Loucy (cell line): ENCODE results near the gene GFRA1.

Experiments used
- H2AFZ ChIP-seq: fragments of 200-600 bp; sonication (generic); 2 replicates; pipeline ENCODE4 v1.6.0; 2016; ENCODE audit warnings: antibody characterized with exemption, mild to moderate bottlenecking, low read length, moderate library complexity
- H3F3A ChIP-seq: fragments of 200-600 bp; 2 replicates; pipeline ENCODE4 v1.6.0; 2016; ENCODE audit warnings: antibody characterized with exemption, low read depth, mild to moderate bottlenecking
- H3K27me3 ChIP-seq: fragments of 200-600 bp; sonication (generic); 2 replicates; pipeline ENCODE4 v1.6.1; 2014; ENCODE audit warnings: low read length, mild to moderate bottlenecking; ENCODE audit not compliant: insufficient read depth, poor library complexity, severe bottlenecking
- H3K36me3 ChIP-seq: fragments of 200-600 bp; sonication (generic); 2 replicates; pipeline ENCODE4 v1.6.1; 2016; ENCODE audit warnings: low read length; ENCODE audit not compliant: insufficient read depth
- H3K4me1 ChIP-seq: fragments of 200-600 bp; sonication (generic); 2 replicates; pipeline ENCODE4 v1.5.1; 2014; ENCODE audit warnings: low read length, mild to moderate bottlenecking; ENCODE audit not compliant: insufficient read depth, poor library complexity, severe bottlenecking
- H3K4me2 ChIP-seq: fragments of 200-600 bp; sonication (generic); 2 replicates; pipeline ENCODE4 v1.6.0; 2014; ENCODE audit warnings: antibody characterized with exemption, low read length, low read depth, mild to moderate bottlenecking; ENCODE audit not compliant: poor library complexity, severe bottlenecking
- H3K4me3 ChIP-seq: fragments of 200-600 bp; sonication (generic); 2 replicates; pipeline ENCODE4 v1.5.1; 2014; ENCODE audit warnings: low read length, mild to moderate bottlenecking, mixed read lengths; ENCODE audit not compliant: poor library complexity, severe bottlenecking
- H3K79me2 ChIP-seq: fragments of 200-600 bp; sonication (generic); 2 replicates; pipeline ENCODE4 v1.6.1; 2014; ENCODE audit warnings: low read length; ENCODE audit not compliant: insufficient read depth
- H3K9ac ChIP-seq: fragments of 200-600 bp; sonication (generic); 2 replicates; pipeline ENCODE4 v1.6.0; 2014; ENCODE audit warnings: mild to moderate bottlenecking, low read depth, low read length, moderate library complexity; ENCODE audit not compliant: poor library complexity, severe bottlenecking
- H3K9me2 ChIP-seq: fragments of 200-600 bp; sonication (generic); replicated peaks from 2 replicates; pipeline ENCODE4 v1.6.1; 2016; ENCODE audit warnings: low read depth, low read length, mixed read lengths
- H3K9me3 ChIP-seq: fragments of 200-600 bp; sonication (generic); 2 replicates; pipeline ENCODE4 v1.6.1; 2014; ENCODE audit warnings: mild to moderate bottlenecking, antibody characterized with exemption, low read length, low read depth; ENCODE audit not compliant: insufficient read depth
- H4K20me1 ChIP-seq: fragments of 200-600 bp; sonication (generic); 2 replicates; pipeline ENCODE4 v1.6.0; 2014; ENCODE audit warnings: antibody characterized with exemption, low read length, mild to moderate bottlenecking; ENCODE audit not compliant: insufficient read depth, poor library complexity, severe bottlenecking
- EZH2phosphoT487 ChIP-seq: fragments of 200-600 bp; IDR thresholded peaks from 2 replicates; pipeline ENCODE4 v1.6.1; 2018; ENCODE audit warnings: antibody characterized with exemption, mild to moderate bottlenecking, moderate library complexity, borderline replicate concordance
- TF ChIP-seq, protein P1 (sequence below): fragments of 200-600 bp; sonication (generic); conservative IDR thresholded peaks from 2 replicates; pipeline ENCODE4 v1.5.1; 2014; ENCODE audit warnings: mild to moderate bottlenecking, antibody characterized with exemption, low read length

GFRA1 gene

DNA sequence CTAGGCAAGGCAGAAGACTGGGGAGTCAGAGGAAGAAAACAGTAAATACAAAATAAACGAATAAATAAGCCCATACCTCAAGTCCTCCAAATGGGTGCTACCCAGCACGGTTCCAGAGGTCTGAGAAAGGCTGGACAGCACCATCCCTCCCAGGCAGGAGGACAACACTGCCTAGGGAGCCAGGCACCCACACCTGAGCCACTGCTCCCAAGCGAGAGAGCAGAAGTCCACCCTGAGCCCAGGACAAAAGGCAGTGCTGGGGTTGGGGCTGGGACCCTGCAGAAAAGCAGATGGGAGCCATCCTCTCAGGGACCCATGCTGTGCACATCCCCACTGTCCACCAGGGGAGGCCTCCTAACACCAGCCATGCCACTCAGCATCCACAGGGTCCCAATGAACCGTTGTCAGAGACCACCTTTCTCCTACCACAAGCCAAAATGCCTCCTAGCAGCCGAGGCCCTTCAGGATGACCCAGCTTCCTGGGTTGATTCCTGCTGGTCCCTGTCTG lies 16.2 kb downstream of the GFRA1 start:
- H2AFZ ChIP-seq = no peak overlapping the region
- peaks cover 82% of the 10 kb centered on the region for H3K79me2 ChIP-seq
- no peaks in the 10 kb centered on the region; the same call in 1 of the 2 replicates for H3F3A ChIP-seq
- H3K9ac ChIP-seq = no peak overlapping the region
- H3K9me3 ChIP-seq = no peaks in the 10 kb centered on the region
- no peak overlapping the region for H3K4me2 ChIP-seq
- H3K4me1 ChIP-seq = peaks cover 44% of the 10 kb centered on the region
- H4K20me1 ChIP-seq = peaks cover 7% of the 10 kb centered on the region
- peaks cover 9% of the 10 kb centered on the region; the same call in 1 of the 2 replicates for H3K36me3 ChIP-seq
- H3K4me3 ChIP-seq = no peak overlapping the region
- H3K27me3 ChIP-seq = no peaks in the 10 kb centered on the region
- H3K9me2 ChIP-seq = no peaks in the 10 kb centered on the region
- TF ChIP-seq, protein P1, sequence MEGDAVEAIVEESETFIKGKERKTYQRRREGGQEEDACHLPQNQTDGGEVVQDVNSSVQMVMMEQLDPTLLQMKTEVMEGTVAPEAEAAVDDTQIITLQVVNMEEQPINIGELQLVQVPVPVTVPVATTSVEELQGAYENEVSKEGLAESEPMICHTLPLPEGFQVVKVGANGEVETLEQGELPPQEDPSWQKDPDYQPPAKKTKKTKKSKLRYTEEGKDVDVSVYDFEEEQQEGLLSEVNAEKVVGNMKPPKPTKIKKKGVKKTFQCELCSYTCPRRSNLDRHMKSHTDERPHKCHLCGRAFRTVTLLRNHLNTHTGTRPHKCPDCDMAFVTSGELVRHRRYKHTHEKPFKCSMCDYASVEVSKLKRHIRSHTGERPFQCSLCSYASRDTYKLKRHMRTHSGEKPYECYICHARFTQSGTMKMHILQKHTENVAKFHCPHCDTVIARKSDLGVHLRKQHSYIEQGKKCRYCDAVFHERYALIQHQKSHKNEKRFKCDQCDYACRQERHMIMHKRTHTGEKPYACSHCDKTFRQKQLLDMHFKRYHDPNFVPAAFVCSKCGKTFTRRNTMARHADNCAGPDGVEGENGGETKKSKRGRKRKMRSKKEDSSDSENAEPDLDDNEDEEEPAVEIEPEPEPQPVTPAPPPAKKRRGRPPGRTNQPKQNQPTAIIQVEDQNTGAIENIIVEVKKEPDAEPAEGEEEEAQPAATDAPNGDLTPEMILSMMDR = no peak; the same call in 1 of the 2 replicates

DNA sequence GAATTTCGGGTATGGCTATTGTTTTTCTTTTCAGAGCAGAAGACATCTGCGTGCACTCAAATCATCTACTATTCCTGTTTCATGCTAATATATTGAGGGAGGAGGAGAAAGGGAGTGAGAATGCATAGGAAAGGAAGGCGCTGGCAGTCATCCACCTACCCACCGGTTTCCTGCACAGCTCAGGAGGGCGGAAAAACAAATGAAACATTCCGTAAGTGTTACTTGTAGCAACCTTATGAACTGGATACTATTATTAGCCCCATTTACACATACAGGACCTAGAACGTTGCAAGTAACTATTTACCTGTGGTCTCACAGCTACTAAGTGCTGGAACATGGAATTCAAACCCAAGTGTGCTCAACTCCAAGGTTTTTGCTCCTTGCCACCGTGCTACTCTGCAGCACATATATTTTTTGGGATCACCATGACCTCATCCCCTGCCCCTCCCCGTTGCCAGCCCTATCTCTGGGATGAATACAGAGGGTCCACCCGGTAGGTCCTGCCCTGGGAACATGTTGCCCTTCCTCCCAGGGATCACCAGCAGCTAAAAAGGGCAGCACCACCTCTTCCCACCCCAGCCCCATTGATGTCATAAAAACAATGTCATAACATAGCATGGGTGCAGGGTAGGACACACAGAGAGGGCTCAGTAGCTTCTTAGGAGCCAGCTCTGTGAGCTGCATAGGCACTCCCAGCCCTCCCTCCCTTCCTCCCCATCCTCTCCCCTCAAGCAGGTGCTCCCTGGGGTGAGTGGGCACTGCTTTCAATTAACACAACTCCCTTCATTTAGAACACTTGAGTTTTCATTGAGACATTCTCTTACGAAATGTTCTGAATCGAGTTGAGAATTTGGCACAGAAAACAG lies 16.9 kb downstream of the GFRA1 start:
- no peaks in the 10 kb centered on the region; the same call in 1 of the 2 replicates for H3F3A ChIP-seq
- H3K9me2 ChIP-seq = no peaks in the 10 kb centered on the region
- H3K4me2 ChIP-seq = peak overlapping the region; percentile 25
- H3K4me1 ChIP-seq = peaks cover 37% of the 10 kb centered on the region
- H3K9me3 ChIP-seq = no peaks in the 10 kb centered on the region
- H3K79me2 ChIP-seq = peaks cover 81% of the 10 kb centered on the region
- H3K27me3 ChIP-seq = no peaks in the 10 kb centered on the region
- H2AFZ ChIP-seq = no peak overlapping the region
- TF ChIP-seq, protein P1 = no peak
- H3K36me3 ChIP-seq = peaks cover 9% of the 10 kb centered on the region; the same call in 1 of the 2 replicates
- no peak overlapping the region for H3K4me3 ChIP-seq
- H4K20me1 ChIP-seq = peaks cover 7% of the 10 kb centered on the region
- H3K9ac ChIP-seq = no peak overlapping the region

DNA sequence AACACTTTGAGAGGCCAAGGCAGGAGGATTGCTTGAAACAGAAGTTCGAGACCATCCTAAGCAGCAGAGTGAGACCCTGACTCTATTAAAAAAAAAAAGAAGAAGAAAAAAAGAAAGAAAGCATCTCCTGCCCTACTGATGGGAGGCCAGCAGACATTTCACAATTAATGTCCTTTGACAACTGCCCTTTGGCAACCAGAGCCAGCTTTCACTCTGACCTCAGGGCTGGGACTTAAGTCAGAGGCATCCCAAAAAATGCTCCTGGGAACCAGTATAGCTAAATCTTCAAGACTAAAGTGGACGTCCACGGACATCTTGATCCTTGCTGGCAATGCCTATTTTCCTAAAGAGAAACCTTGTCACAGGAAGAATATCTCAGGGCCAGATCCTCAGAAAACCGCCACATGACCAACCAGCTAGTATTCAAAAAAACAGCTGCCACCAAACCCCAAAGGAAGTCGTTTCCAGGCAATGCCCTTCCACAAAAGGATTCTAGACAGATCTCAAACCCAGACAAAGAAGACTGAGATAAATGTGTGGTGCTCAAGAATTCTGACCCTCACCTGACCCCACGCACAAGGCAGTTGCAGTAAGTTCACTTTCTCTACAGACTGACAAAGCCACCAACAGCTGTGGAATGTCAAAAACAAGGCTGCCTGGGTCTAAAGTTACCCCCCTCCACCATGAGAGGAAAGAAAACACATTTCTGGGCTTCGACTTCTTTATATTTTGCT lies 18.4 kb downstream of the GFRA1 start:
- Histone ChIP-seq H3K9ac (peak overlapping the region; percentile 13), H4K20me1 (no peaks in the 10 kb centered on the region), H3K79me2 (peaks cover 85% of the 10 kb centered on the region), H3K4me2 (peak overlapping the region; percentile 61), H3K36me3 (peaks cover 9% of the 10 kb centered on the region; the same call in 1 of the 2 replicates), H3K4me3 (no peak overlapping the region), H3F3A (no peaks in the 10 kb centered on the region; the same call in 1 of the 2 replicates), H2AFZ (no peak overlapping the region), H3K4me1 (peaks cover 22% of the 10 kb centered on the region), H3K9me3 (no peaks in the 10 kb centered on the region), H3K27me3 (no peaks in the 10 kb centered on the region), H3K9me2 (no peaks in the 10 kb centered on the region)
- no peak for TF ChIP-seq EZH2phosphoT487
- TF ChIP-seq, protein P1 = no peak
